GM18511 (cell line): ENCODE measurements around the gene TMEM134.
"Not testable (repeated sequence)": the region's sequence is repeated elsewhere in the genome, so short reads cannot be mapped to it uniquely, and the experiment has no call there.

Experiments used
- ATAC-seq: cut with Tn5 transposase; IDR thresholded peaks from one replicate; pipeline ENCODE4 v1.9.1; 2021; ENCODE audit warnings: mild to moderate bottlenecking, moderate library complexity; ENCODE audit not compliant: unreplicated experiment

TMEM134 gene

DNA sequence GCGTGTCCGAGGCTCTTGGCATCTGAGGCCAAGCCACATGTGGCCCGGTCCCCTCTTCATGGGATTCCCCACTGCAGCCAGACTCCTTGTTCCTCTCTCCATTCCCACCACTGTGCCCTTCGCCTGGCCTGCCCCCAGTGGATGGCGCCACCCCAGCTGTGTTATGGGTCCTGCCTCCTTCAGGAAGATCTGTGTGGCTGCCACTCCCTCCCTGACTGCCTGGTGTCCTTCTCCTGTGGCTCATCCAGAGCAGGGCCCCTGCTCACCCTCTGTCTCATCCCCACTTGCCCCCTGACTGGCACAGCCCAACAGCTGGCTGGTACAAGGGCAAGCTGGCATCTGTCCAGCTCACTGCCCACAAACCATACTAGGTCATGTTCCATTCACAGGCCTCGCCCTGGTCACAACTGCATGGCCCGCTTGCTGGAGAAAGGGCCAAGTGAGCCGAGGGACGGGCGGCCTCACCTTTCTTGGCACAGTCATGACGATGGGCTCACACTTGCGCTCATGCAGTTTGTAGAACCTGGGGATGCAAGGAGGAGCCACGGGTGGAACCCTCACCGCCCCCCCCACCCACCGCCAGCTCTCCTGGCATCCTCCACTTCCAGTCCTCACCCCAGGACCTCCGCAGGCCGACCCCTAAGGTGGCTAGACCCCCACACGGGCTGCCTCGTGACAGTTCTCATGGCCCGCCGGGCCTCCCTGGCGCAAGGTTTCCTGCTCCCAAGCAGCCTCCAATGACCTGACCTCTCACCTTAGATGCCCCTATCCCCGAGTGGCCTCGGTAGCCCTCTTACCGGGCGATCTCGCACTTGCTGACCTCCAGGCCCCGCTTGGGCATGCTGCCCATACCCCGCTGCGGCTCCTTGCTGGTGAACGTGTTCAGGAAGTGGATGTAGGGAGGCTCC lies 29.5 kb downstream of the TMEM134 start:
- no peak for ATAC-seq

DNA sequence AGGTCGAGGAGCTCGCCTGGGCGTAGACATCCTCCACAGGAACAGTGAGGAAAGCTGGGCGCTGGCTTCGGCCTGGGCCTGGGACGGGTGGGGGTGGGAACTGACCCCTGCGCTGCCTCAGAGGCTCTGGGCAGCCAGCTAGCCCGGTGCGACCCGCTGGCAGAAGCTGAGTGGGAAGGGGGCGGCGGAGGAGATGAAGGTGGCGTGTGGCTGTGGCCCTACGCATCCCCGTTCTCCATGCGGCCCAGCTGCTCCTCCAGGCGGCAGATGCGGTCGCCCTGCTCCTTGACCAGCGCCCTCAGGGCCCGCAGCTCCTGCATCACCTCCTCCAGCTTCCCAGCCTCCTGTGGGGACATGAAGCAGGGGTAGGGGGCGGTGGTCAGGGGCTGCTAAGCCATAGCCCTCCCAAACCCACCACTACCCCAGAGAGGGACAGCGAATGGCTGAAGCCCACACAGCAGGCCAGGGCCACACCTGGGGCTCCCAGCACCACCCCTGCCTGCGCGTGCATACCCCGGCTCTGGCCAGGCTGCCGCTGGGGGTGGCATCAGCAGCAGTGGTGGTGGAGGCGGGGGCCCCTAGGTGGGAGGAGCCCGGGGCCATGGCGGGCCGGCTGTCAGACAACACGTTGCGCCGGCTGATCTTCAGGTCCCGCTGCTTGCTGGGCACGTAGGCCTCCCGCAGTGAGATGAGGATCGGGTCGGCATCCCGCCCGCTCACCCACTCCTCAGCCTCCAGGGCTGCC lies 30.7 kb downstream of the TMEM134 start:
- ATAC-seq = no peak

DNA sequence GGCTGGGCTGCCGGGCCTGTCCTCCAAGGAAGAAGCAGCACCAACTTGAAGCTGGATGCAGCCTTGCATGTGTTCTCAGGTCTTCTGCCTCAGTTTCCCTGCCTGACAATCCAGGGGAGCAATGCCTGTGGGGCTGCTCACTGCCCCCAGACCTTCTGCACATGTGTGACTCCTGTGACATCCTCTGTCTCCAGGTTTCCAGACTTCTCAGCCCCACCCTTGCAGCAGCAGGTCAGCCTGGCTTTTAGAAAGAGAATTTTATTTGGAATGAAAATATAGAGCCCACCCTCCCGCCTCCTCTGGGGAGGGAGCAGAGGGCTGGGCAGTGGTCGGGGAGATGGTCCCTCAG lies 31.3 kb downstream of the TMEM134 start:
- ATAC-seq = no peak

DNA sequence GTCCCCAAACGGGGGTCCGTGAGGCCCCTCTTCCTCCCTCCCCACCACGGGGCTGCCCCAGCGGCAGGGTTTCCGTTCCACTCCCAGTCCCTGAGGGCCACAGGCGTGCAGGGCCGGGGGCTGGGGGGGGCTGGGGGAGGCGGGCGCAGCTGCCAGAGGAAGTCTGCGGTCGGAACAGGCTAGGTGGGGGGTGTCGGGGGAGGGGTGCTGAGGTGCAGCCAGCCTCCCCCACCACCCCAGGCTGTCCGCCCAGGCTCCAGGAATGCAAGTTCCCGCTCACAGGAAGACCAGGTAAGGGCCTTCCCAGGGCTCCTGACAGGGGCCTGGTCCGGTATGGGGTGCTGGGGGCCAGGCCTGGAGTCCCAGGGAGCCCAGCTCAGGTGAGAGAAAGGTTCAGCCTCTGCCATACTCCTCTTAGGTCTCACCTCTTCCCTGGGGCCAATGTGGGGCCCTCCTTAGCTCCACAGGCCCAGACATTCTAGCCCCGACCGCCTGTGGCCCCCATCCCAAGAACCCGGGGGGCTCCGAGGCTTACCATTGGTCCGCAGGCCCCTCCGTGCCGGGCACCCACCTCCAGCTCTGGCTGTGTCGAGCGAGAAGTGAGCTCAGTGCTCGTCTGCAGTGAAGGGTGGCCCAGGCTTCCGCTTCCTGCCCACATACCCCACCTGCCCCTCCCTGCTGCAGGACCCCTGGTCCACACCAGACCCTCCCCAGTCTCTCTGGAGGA lies 31.8 kb downstream of the TMEM134 start, which contains the start of gene PTPRCAP:
PTPRCAP (minus strand) TSS at position 601 of the 727 bp plus-strand sequence; CDS start at position 538, 63 bp downstream.
- no peak for ATAC-seq

DNA sequence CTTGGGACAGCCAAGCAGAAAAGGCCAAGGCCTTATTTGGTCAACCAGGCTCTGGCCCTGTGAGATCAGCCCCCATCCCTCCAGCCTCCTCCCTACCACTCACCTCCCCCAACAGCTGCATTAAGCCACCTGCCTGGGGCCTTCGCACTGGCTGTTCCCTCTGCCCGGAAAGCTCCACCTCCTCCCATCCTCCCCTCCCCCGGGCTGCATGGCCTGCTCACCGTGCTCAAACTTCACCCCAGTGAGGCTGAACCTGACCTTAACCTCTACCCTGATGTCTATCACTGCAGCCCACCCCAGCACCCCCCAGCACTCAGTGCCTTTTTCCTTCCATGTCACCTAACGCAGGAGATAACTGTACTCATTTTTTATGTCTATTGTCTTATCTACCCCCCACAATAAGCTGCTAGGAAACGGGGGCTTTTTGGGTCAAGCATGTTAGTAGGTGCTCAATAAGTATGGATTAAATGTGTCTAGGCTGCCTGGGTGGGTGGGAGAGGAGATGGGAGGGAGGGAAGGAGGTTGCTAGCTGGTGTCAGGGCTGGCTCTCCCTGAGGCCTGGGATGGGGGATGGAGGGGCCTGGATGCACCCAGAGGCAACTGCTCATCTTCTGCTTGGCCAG lies 32.5 kb downstream of the TMEM134 start:
- no peak for ATAC-seq

DNA sequence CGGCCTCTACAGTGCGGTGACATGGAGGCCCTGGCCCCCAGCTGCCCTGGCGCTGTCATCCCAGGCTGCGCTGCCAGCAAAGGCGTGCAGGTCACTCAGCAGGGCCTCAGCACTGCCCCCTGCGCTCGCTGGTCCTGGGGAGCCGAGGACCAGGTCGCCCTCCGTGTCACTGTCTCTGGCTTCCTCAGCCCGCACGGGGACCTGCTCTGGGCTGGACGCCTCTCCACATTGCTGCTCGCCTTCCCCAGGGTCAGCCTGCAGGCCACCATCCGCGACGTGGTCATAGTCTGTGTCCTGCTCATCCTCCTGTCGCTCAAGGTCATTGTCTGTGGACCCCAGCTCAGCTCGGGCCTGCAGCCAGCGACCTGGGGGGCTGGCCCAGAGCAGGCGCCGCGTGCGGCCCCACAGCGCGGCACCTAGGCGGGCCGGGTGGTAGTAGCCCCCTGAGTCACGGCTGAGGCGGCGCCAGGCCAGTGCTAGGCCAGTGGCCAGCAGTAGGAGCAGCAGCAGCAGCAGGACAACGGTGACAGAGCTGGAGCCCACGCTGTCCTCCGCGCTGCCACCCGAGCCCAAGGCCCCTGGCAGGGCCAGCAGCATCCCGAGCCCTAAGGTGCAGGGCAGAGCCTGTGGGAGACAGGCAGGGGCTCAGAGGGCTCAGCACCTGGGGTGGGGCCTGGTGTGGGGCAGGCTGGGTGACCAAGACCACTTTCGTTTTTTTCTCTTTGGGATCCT lies 33.2 kb downstream of the TMEM134 start:
- no peak for ATAC-seq

DNA sequence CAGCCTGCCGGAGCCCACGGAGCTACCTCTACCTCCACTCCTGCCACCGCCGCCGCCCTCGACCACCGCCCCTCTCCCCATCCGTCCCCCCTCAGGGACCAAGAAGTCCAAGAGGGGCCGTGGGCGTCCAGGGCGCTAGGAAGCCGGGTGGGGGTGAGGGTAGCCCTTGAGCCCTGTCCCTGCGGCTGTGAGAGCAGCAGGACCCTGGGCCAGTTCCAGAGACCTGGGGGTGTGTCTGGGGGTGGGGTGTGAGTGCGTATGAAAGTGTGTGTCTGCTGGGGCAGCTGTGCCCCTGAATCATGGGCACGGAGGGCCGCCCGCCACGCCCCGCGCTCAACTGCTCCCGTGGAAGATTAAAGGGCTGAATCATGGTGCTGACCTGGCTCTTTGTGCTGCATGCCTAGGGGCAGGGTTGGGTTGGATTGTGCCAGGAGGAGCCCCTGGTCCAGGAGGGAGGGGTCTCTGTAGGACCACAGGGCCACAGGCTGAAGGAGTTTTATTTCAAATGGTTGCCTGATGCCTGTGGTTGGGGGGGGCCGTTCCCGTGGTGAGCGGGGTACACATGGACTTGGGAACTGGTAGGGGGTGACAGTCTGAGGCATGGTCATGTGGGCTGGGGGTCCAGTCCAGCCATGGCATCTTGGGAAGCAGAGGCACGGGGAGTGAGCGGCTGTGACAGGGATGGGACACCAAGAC lies 33.9 kb downstream of the TMEM134 start:
- no peak for ATAC-seq

DNA sequence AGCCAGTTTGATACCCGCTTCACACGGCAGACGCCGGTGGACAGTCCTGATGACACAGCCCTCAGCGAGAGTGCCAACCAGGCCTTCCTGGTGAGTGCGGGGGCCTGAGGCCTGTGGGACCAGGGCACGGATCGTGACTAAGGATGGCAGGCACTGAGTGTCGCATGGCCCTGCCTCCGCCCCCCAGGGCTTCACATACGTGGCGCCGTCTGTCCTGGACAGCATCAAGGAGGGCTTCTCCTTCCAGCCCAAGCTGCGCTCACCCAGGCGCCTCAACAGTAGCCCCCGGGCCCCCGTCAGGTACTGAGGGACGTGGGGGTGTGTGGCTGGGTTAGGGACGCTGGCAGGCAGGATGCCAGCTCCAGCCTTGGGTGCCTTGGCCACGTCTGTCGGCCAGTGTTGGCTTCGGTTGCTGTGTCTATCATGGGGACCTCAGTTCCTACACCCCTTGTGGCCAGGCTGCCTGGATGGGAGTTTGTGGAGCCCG lies 34.6 kb downstream of the TMEM134 start:
- ATAC-seq = no peak

DNA sequence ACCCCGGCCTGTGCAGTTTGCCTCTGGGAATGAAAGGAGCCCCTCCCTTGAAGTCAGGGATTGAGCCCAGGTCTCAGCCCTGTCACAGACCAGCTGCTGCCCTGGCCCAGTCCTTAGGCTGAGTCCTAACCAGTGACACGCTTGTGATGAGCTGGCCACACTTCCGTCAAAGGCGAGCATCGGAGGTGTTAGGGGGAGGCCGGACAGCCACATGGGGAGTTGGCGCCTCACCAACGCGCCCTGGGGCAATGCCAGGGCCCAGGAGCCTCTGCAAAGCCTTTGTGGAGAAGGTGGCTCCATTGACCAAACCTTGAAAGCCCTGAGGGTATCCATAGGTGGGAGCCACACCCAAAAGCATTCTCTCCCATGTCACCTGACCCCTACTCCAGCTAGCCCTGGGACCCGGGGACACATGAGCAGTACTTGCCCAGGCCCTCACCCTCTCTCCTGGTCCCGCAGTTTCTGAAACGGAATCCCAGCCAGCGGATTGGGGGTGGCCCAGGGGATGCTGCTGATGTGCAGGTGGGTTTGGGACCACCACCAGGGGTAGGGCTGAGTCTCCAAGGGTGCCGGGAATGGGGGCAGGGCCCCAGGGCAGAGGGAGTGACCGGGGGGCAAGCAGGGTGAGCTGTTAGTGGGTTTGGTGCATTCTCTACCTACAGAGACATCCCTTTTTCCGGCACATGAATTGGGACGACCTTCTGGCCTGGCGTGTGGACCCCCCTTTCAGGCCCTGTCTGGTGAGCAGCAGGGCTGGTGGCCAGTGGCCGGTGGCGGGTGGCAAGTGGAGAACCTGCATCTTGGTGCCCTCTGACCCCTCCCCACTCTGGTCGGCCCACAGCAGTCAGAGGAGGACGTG lies 35.3 kb downstream of the TMEM134 start:
- ATAC-seq = no peak

DNA sequence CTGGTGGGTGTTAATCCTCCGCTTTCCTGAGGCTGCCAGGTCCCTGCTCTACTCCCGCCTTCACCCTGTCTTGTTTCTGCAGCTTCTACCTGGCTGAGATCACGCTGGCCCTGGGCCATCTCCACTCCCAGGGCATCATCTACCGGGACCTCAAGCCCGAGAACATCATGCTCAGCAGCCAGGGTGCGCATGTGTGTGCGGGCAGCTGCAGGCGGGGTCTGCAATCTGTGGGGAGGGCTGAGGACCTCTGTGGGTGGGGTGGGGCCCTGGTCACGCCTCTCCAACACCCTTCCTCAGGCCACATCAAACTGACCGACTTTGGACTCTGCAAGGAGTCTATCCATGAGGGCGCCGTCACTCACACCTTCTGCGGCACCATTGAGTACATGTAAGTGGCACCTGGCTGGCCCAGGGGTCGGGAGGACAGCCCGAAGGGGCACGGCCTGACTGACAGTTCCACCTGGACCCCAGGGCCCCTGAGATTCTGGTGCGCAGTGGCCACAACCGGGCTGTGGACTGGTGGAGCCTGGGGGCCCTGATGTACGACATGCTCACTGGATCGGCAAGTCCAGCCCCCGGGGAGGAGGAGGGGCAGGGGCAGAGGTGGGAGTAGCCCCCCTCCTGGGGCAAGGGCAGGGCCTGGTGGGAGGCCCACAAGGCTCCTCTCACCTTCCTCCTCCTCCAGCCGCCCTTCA lies 36.2 kb downstream of the TMEM134 start:
- ATAC-seq = no peak

DNA sequence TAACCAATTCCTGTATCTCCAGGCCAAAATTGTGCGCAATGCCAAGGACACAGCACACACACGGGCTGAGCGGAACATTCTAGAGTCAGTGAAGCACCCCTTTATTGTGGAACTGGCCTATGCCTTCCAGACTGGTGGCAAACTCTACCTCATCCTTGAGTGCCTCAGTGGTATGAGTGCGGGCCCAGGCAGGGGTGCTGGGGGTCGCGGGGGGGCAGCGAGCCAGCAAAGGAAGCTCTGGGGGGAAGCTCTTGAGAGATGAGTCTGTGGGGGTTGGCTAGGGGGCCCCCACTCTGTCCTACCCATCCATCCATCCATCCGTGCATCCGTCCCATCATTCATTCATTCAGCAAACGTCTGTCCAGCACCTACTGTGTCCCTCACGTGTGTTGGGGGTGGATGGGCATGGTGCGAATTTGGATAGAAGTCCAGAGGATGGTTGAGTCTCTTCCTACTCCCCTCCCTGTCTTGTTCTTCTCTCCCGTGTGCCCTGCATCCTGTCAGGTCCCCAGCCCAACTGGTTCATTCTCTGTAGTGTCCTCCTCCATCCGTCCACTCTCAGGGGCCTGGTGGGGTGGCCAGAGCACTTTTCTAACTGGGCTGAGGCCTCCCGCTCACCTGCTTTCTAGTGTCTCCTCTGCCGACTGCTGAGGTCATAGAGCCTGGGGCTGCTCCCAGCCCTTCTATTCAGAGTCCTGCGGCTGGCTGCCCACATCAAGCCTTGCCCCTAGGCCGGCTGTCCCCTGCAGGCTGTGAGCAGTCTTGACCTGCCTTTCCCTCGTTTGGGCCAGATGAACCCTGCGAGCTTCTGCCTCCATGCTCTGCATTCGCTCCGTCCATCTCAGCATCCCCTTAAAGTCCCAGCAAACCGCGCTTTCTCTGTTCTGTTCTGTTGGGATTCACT lies 37.5 kb downstream of the TMEM134 start:
- no peak for ATAC-seq

DNA sequence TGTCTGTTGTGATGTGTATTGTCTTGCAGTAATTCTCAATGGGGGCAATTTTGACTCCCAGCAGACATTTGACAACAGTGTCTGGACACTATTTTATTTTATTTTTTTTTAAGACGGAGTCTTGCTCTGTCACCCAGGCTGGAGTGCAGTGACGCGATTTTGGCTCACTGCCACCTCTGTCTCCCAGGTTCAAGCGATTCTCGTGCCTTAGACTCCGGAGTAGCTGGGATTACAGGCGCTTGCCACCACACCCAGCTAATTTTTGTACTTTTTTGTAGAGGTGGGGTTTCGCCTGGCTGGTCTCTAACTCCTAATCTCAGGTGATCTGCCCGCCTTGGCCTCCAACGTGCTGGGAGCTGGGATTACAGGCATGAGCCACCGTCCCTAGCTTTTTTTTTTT lies 39.3 kb downstream of the TMEM134 start:
- ATAC-seq = no peak

DNA sequence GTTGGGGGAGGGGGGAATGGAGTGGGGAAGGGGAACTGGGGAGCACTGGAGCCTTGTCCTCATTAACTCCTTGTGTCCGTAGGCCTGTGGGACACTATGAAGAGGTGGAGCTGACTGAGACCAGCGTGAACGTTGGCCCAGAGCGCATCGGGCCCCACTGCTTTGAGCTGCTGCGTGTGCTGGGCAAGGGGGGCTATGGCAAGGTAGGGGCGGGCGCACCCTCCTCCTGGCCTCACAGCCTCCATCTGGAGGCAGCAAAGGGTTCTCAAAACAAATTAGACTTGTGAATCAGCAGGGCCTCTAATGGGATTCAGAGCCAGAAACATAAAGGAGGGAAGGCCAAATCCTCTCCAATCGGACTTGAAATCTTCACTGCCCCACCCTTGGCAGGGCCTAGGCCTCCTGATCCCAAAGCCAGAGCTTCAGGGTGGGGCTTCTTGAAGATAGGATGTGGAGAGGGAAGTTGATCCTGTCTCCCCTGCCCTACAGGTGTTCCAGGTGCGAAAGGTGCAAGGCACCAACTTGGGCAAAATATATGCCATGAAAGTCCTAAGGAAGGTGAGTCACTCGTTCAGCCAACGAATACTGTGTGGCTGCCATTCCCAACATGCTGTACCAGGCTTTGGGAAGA lies 39.9 kb downstream of the TMEM134 start:
- no peak for ATAC-seq

DNA sequence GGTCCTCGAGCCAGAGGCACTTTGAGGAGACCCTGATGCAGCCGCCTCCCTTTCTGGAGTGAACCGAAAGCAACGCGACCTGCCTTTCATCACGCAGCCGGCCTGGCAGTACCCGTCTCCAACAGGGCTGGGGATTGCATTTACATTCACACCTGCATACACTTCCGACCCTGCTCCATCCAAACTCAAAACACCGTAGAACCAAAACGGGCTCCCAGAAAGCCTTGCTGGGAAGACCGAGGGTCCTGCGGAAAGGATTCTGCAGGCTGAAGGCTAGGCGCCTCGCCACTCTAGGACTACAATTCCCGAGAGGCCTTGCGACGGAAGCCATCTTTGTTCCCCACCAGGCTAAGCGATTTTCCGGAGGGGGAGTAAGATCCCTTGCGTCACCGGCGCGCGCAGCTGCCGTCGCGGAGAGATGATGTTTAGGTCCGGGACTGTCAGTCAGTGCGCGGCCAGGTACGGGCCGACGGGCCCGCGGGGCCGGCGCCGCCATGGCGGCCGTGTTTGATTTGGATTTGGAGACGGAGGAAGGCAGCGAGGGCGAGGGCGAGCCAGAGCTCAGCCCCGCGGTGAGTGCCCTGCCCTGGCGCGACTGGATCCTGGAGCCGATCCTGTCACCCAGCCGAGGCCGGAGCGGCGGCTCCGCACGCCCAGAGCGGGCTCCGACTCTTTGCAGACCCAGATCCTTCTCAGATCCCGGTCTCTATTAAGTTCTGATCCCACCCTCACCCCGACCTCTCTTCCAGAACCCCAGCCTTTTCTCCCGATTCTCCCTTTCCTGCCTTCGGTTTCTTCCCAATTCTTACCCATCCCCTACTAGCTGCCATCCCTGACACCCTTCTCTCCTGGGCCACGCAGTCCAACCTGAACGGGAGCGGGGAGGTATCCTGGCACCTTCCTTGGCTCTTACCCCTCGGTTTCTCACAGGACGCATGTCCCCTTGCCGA lies 40.7 kb downstream of the TMEM134 start, which contains the start of gene RPS6KB2:
RPS6KB2 (plus strand) TSS at position 443 of the 950 bp plus-strand sequence; CDS start at position 495, 52 bp downstream.
- ATAC-seq = peak; percentile 85

DNA sequence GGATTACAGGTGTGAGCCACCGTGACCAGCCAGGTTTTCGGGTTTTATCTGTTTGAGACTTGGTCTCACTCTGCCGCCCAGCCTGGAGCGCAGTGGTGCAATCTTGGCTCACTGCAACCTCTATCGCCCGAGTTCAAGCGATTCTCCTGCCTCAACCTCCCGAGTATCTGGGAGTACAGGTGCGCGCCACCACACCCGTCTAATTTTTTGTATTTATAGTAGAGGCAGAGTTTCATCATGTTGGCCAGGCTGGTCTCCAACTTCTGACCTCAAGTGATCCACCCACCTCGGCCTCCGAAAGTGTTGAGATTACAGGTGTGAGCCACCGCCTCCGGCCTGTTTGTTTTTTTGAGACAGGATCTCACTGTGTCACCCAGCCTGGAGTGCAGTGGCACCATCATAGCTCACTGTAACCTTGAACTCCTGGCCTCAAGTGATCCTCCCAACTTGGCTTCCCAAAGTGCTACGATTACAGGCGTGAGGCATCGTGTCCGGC lies 41.6 kb downstream of the TMEM134 start:
- not testable (repeated sequence) for ATAC-seq
